ENCODE results near the gene MAST4.
"Not testable (repeated sequence)": the region's sequence is repeated elsewhere in the genome, so short reads cannot be mapped to it uniquely, and the experiment has no call there.

DNA sequence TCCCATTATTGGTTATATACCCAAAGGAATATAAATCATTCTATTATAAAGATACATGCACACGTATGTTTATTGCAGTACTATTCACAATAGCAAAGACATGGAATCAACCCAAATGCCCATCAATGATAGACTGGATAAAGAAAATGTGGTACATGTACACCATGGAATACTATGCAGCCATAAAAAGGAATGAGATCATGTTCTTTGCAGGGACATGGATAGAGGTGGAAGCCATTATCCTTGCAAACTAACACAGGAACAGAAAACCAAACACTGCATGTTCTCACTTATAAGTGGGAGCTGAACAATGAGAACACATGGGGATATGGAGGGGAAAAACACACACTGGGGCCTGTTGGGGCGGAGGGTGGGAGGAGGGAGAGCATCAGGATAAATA lies 99.6 kb downstream of the MAST4 start:
- TF ChIP-seq CTCF, POLR2A (IDR thresholded peaks at IDR 0.05): not testable (repeated sequence)

Data from tibial nerve (tissue), 3 donors.